HepG2 (cell line): Measurements from ENCODE around the gene TEF. TPM values are rescaled to one million over a fixed set of nuclear protein-coding genes. Genes with fewer than 3 reads are reported as not detected.

Experiments
- CCDC6 ChIP-seq: sonication (generic); formaldehyde crosslinking; IDR thresholded peaks from 2 replicates; pipeline ENCODE4 v1.8.1; 2022; ENCODE audit warnings: mild to moderate bottlenecking, missing genetic modification reagents, moderate library complexity
- ELF3 ChIP-seq: IDR thresholded peaks from 2 replicates; pipeline ENCODE4 v1.6.1; 2016; ENCODE audit warnings: missing genetic modification reagents, missing compliant biosample characterization
- FOXK2 ChIP-seq: fragments of 450-650 bp; IDR thresholded peaks from 2 replicates; pipeline ENCODE4 v1.6.1; 2016
- GABPA ChIP-seq, 2 experiments: IDR thresholded peaks; 2 replicates each; pipeline ENCODE4 v1.6.1; 2011 to 2016; ENCODE audit warnings: low read depth in 2 of 2, low read length in 1 of 2, missing biosample characterization in 1 of 2, missing genetic modification characterization in 1 of 2
- KLF15 ChIP-seq: sonication (generic); formaldehyde crosslinking; IDR thresholded peaks from 2 replicates; pipeline ENCODE4 v1.8.1; 2023; ENCODE audit warnings: borderline replicate concordance, mild to moderate bottlenecking, inconsistent platforms, missing genetic modification reagents, mixed read lengths
- MBNL3 ChIP-seq: fragments of 250-450 bp; sonication (Bioruptor Pico); conservative IDR thresholded peaks from 2 replicates; pipeline ENCODE4 v1.8.0; 2022; ENCODE audit warnings: mild to moderate bottlenecking, inconsistent platforms
- MTA1 ChIP-seq: sonication (generic); formaldehyde crosslinking; IDR thresholded peaks from 2 replicates; pipeline ENCODE4 v1.4.0; 2020; ENCODE audit warnings: missing genetic modification reagents, mild to moderate bottlenecking, borderline replicate concordance
- MTERF4 ChIP-seq: sonication (generic); formaldehyde crosslinking; IDR thresholded peaks from 2 replicates; pipeline ENCODE4 v1.8.0; 2023; ENCODE audit warnings: mild to moderate bottlenecking, missing genetic modification reagents
- NCOA2 ChIP-seq: sonication (generic); formaldehyde crosslinking; IDR thresholded peaks from 2 replicates; pipeline ENCODE4 v1.8.0; 2022; ENCODE audit warnings: inconsistent platforms
- NKX3-1 ChIP-seq: sonication (generic); formaldehyde crosslinking; IDR thresholded peaks from 2 replicates; pipeline ENCODE4 v1.5.0; 2020; ENCODE audit warnings: missing genetic modification reagents
- NR2F6 ChIP-seq, 2 experiments: IDR thresholded peaks; 2 replicates each; pipeline ENCODE4 v1.6.1; 2016; ENCODE audit warnings: antibody characterized with exemption in 1 of 2, mild to moderate bottlenecking in 1 of 2
- RAD21 ChIP-seq: fragments of 450-650 bp; formaldehyde crosslinking; IDR thresholded peaks from 2 replicates; pipeline ENCODE4 v1.5.0; 2020; ENCODE audit warnings: mild to moderate bottlenecking
- SAP130 ChIP-seq: IDR thresholded peaks from 2 replicates; pipeline ENCODE4 v1.6.1; 2016; ENCODE audit warnings: low read depth
- TCF7 ChIP-seq: sonication (generic); IDR thresholded peaks from 2 replicates; pipeline ENCODE4 v1.6.1; 2016; ENCODE audit warnings: antibody characterized with exemption, low read depth
- TGIF2 ChIP-seq: IDR thresholded peaks from 2 replicates; pipeline ENCODE4 v1.6.1; 2016; ENCODE audit warnings: control low read depth, missing compliant biosample characterization
- ZBTB7A ChIP-seq: sonication (generic); formaldehyde crosslinking; IDR thresholded peaks from 2 replicates; pipeline ENCODE4 v1.8.0; 2022; ENCODE audit warnings: mild to moderate bottlenecking, missing genetic modification reagents
- ZNF350 ChIP-seq: sonication (generic); formaldehyde crosslinking; IDR thresholded peaks from 2 replicates; pipeline ENCODE4 v1.4.0; 2020; ENCODE audit warnings: mild to moderate bottlenecking, low read depth, missing genetic modification reagents, borderline replicate concordance
- ZNF430 ChIP-seq: sonication (generic); formaldehyde crosslinking; IDR thresholded peaks from 2 replicates; pipeline ENCODE4 v1.9.0; 2021; ENCODE audit warnings: mild to moderate bottlenecking, missing genetic modification reagents
- ZNF609 ChIP-seq: sonication (generic); formaldehyde crosslinking; IDR thresholded peaks from 2 replicates; pipeline ENCODE4 v1.4.0; 2020; ENCODE audit warnings: mild to moderate bottlenecking, missing genetic modification reagents, borderline replicate concordance
- polyA plus RNA-seq, 8 experiments: library from polyadenylated mRNA; depleted of rRNA in 3 of 8; stranded (reverse) in 7 of 8; unstranded in 1 of 8; fragments of >200 nt; fragmentation: Illumina TruSeq in 4 of 8; extraction: Trizol in 4 of 8; gene quantifications; 2 replicates each; pipeline versions ENCODE4 v1.2.1 to v1.2.3, GENCODE V29; 2011 to 2016; ENCODE audit warnings: low read depth in 4 of 8, missing spikeins in 1 of 8, mixed read lengths in 1 of 8; ENCODE audit not compliant: insufficient read depth in 1 of 8
- total RNA-seq, 5 experiments: library from RNA; depleted of rRNA; stranded (reverse); fragments of >200 nt; fragmentation: Illumina TruSeq; extraction: Trizol; gene quantifications; 2 replicates each; pipeline ENCODE4 v1.2.3, GENCODE V29; 2016; ENCODE audit warnings: low read depth in 1 of 5

TEF gene
- total and polyA plus RNA-seq, 2 of the 13 experiments (the other 11 are each of a cell fraction or from before 2014, with no cell fraction given), result 7.6 to 11.2 TPM

GRCh38 chr22:41397143-41397811, 15.5 kb downstream of the TEF start (continued):
- TF ChIP-seq KLF15 (CRISPR knock-in tag), result peak; percentile 92; the same call in 1 of the 2 replicates
- peak; percentile 76 for TF ChIP-seq FOXK2
- TF ChIP-seq ZNF430, result 0 out of 2 replicates have a peak, but pooled peaks have one; percentile 66
- TF ChIP-seq TCF7, result peak; percentile 18; the same call in 1 of the 2 replicates
- TF ChIP-seq MTA1, result peak; percentile 92
- peak; percentile 78; the same call in 1 of the 2 replicates for TF ChIP-seq CCDC6 (CRISPR knock-in tag)
- TF ChIP-seq SAP130 (CRISPR knock-in tag), result peak; percentile 96
- TF ChIP-seq NR2F6 (IDR thresholded peaks at IDR 0.05), result peak; percentile 96
- peak; percentile 97 for TF ChIP-seq NR2F6 (CRISPR knock-in tag; IDR thresholded peaks at IDR 0.05)
- TF ChIP-seq MTERF4 (CRISPR knock-in tag), result no peak
- TF ChIP-seq ZNF609 (CRISPR knock-in tag), result peak; percentile 88; the same call in 1 of the 2 replicates
- no peak for TF ChIP-seq RAD21 (CRISPR knock-in tag)
- TF ChIP-seq MBNL3, result no peak
- no peak; the same call in 1 of the 2 replicates for TF ChIP-seq TGIF2 (CRISPR knock-in tag)
- TF ChIP-seq ELF3, result peak; percentile 65
- TF ChIP-seq NCOA2 (CRISPR knock-in tag), result peak; percentile 72
- TF ChIP-seq NKX3-1 (CRISPR knock-in tag), result no peak
- TF ChIP-seq ZBTB7A, result peak; percentile 83; the same call in 1 of the 2 replicates
- TF ChIP-seq ZNF350 (CRISPR knock-in tag), result peak; percentile 62; the same call in 1 of the 2 replicates
- TF ChIP-seq GABPA (IDR thresholded peaks at IDR 0.05; ENCODE audit: low read depth, low read length), result no peak
- 0 out of 2 replicates have a peak, but pooled peaks have one; percentile 12 for TF ChIP-seq GABPA (CRISPR knock-in tag; IDR thresholded peaks at IDR 0.05; ENCODE audit: low read depth)
